Lung (tissue), 12 donors: Measurements from ENCODE around the gene FANK1. TPM values are rescaled to one million over a fixed set of nuclear protein-coding genes. Genes with fewer than 3 reads are reported as not detected.

Experiments
- ATAC-seq: fragments of 200-7000 bp; cut with Tn5 transposase; one replicate; pipeline ENCODE4 v1.9.1; 2020; ENCODE audit warnings: moderate number of reproducible peaks; ENCODE audit not compliant: insufficient read depth, low FRiP score
- DNase-seq, 3 donors: peaks; one replicate each; pipeline ENCODE4 v3.0.0-alpha.2; 2013 to 2017
- H3K27ac ChIP-seq, 2 donors: one replicate each; pipeline ENCODE4 v1.5.1; 2013; ENCODE audit warnings: mild to moderate bottlenecking in 2 of 2, moderate library complexity in 2 of 2, control low read depth in 1 of 2, inconsistent platforms in 1 of 2, low read depth in 1 of 2, low read length in 1 of 2
- H3K27me3 ChIP-seq, 3 donors: one replicate each; pipeline ENCODE4 v1.5.1; 2013; ENCODE audit warnings: low read length in 2 of 3; ENCODE audit not compliant: control insufficient read depth in 3 of 3, insufficient read depth in 3 of 3
- H3K36me3 ChIP-seq, 4 donors: one replicate each; pipeline ENCODE4 v1.5.1; 2013; ENCODE audit warnings: low read length in 4 of 4, mild to moderate bottlenecking in 1 of 4, moderate library complexity in 1 of 4; ENCODE audit not compliant: control insufficient read depth in 4 of 4, insufficient read depth in 4 of 4
- H3K4me1 ChIP-seq, 5 donors: one replicate each; pipeline ENCODE4 v1.5.1; 2013; ENCODE audit warnings: low read length in 5 of 5, mild to moderate bottlenecking in 2 of 5, moderate library complexity in 1 of 5; ENCODE audit not compliant: control insufficient read depth in 5 of 5, insufficient read depth in 5 of 5
- H3K4me3 ChIP-seq: one replicate; pipeline ENCODE4 v1.5.1; 2013; ENCODE audit warnings: mild to moderate bottlenecking, control low read depth, moderate library complexity
- H3K9ac ChIP-seq, 2 donors: one replicate each; pipeline ENCODE4 v1.5.1; 2013; ENCODE audit warnings: low read length in 2 of 2, control low read depth in 1 of 2; ENCODE audit not compliant: insufficient read depth in 1 of 2
- H3K9me3 ChIP-seq, 4 donors: one replicate each; pipeline ENCODE4 v1.5.1; 2013; ENCODE audit warnings: low read length in 3 of 4, mild to moderate bottlenecking in 1 of 4, moderate library complexity in 1 of 4; ENCODE audit not compliant: control insufficient read depth in 4 of 4, insufficient read depth in 3 of 4
- WGBS, 2 donors: extraction: QIAGEN DNeasy Blood & Tissue Kit; methylation state at CpG; one replicate each; pipeline ENCODE4 v1.1.7; 2013; 5-methylcytosine and 5-hydroxymethylcytosine counted together
- polyA plus RNA-seq, 2 donors: library from polyadenylated mRNA; stranded (reverse); fragments of 200-250 nt; gene quantifications; one replicate each; pipeline ENCODE4 v1.2.1, GENCODE V29; 2013
- total RNA-seq, 2 donors: library from RNA; depleted of rRNA in 1 of 2; stranded (reverse); fragments of >200 nt in 1 of 2; gene quantifications; one replicate each; pipeline ENCODE4 v1.2.1, GENCODE V29; 2014 to 2021
- TF ChIP-seq, protein P1 (sequence below): IDR thresholded peaks from 2 replicates; pipeline ENCODE4 v1.5.1; 2012; ENCODE audit warnings: mild to moderate bottlenecking; ENCODE audit errors: control extremely low read depth, extremely low read depth
- donor health status: control.
- donor health status: control.
- donor health status: Bipolar disorder and iron deficiency.
- donor health status: healthy.
- donor health status: DM: yes; HTN: yes; CAD: no.

Gene FANK1
- total and polyA plus RNA-seq, 4 donors: 8.7 to 18.4 (median 13.7) TPM

DNA sequence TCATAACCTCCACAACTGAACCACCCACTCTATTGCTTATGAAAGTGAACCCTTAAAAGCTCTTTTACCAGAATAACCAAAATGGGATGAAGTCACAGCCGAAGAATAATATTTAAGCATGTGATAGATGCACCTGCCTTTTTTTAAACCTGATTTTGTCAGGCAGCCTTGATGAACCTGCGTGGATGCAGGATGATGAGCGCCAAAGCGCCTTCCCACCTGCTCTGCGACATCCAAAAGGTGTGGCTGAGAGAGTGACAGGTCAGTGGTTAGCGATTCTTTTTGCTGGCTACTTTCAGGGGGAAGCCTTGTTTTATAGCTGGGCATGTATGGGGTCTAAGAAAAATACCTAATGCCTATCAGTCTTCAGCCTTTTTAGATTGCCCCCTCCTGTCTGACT lies 157.8 kb downstream of the FANK1 start:
- Histone ChIP-seq H3K4me3 (no peak overlapping the region), H3K27me3 (no peaks in the 10 kb centered on the region), H3K36me3 (no peaks in the 10 kb centered on the region), H3K9ac (no peak overlapping the region), H3K4me1 (peaks cover 0 to 5% (median 0%) of the 10 kb centered on the region in 5 donors), H3K27ac (no peak overlapping the region), H3K9me3 (peaks cover 0 to 2% (median 0%) of the 10 kb centered on the region in 4 donors)
- ATAC-seq: no peak
- WGBS, 2 donors: 93 to 95% methylated on average over 6 of the region's 6 CpGs
- DNase-seq: no peak
- TF ChIP-seq, protein P1, sequence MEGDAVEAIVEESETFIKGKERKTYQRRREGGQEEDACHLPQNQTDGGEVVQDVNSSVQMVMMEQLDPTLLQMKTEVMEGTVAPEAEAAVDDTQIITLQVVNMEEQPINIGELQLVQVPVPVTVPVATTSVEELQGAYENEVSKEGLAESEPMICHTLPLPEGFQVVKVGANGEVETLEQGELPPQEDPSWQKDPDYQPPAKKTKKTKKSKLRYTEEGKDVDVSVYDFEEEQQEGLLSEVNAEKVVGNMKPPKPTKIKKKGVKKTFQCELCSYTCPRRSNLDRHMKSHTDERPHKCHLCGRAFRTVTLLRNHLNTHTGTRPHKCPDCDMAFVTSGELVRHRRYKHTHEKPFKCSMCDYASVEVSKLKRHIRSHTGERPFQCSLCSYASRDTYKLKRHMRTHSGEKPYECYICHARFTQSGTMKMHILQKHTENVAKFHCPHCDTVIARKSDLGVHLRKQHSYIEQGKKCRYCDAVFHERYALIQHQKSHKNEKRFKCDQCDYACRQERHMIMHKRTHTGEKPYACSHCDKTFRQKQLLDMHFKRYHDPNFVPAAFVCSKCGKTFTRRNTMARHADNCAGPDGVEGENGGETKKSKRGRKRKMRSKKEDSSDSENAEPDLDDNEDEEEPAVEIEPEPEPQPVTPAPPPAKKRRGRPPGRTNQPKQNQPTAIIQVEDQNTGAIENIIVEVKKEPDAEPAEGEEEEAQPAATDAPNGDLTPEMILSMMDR: no peak

DNA sequence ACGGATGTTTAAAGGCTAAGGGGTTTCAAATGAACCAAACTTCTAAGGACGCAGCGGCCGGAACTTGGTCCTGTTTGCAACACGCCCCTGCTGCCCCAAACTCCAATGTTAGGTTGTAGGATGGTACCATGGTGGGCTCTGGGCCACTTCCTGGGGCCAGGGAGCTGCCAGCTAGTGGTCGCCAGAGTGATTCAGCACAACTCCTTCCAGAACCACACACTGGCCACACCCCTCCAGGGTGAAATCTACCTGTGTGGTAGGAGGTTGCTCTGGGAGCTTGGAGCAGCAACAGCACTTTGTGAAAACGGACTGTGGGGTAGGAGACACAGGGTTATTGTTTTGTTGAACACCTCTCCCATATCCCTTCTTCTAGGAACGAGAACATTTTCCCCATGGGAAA lies 161.1 kb downstream of the FANK1 start:
- ATAC-seq (no peak), DNase-seq (no peak)
- H3K4me1 ChIP-seq: peaks cover 0 to 6% (median 0%) of the 10 kb centered on the region in 5 donors
- TF ChIP-seq, protein P1: no peak
- H3K9ac ChIP-seq: no peak overlapping the region
- no peaks in the 10 kb centered on the region for H3K36me3 ChIP-seq
- H3K27ac ChIP-seq: no peak overlapping the region
- WGBS, 2 donors: 90 to 91% methylated on average over 8 of the region's 8 CpGs
- no peaks in the 10 kb centered on the region for H3K27me3 ChIP-seq
- no peak overlapping the region for H3K4me3 ChIP-seq
- H3K9me3 ChIP-seq: peaks cover 0 to 6% (median 0%) of the 10 kb centered on the region in 4 donors

DNA sequence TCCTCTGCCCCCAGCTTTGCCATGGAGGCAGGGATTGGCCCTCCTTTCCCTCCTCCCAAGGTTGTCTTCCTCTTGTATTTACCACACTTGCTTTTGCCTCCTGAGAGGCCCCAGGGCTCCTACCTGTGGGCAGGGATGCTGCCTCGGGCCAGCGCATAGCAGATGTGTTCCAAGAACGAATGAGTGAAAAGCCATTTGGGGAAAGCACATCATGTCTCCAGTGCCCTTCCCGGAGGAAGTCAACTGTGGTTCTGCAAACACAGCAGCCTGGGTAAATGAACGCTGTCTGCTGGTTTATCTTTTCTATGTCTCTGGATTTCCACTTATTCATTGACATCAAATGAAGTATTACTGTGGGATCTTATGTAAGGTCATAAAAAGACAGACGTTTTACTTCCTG lies 161.7 kb downstream of the FANK1 start:
- no peak for ATAC-seq
- WGBS, 2 donors: 51 to 53% methylated on average over 6 of the region's 6 CpGs
- TF ChIP-seq, protein P1: no peak
- DNase-seq: no peak
- no peaks in the 10 kb centered on the region for H3K27me3 ChIP-seq
- no peak overlapping the region for H3K9ac ChIP-seq
- H3K36me3 ChIP-seq: no peaks in the 10 kb centered on the region
- no peak overlapping the region for H3K27ac ChIP-seq
- H3K4me1 ChIP-seq: peaks cover 0 to 12% (median 0%) of the 10 kb centered on the region in 5 donors
- H3K4me3 ChIP-seq: no peak overlapping the region
- peaks cover 0 to 6% (median 0%) of the 10 kb centered on the region in 4 donors for H3K9me3 ChIP-seq

DNA sequence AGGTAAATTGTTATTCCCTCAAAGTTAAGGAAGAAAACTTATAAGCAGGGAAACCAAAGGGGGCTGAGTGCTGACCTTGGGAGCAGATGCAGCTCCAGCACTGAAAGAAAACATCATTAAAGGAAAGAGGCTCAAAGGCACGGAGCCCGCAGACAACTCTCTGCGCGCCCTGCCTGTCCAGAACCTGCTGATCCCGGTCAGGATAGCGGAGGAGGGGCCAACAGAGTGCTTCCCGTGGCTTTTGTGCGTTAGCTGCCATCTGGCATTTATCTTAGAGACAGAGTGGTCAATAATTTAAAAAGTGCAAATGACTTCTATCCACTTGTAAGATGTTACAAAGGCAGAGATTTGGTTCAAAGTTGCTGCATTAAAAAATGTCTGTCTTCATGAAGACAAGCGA lies 162.1 kb downstream of the FANK1 start:
- ATAC-seq (no peak), DNase-seq (no peak)
- no peak overlapping the region for H3K4me3 ChIP-seq
- H3K9me3 ChIP-seq: peaks cover 0 to 6% (median 0%) of the 10 kb centered on the region in 4 donors
- H3K27me3 ChIP-seq: no peaks in the 10 kb centered on the region
- WGBS, 2 donors: 44 to 52% methylated on average over 9 of the region's 9 CpGs
- peaks cover 0 to 16% (median 0%) of the 10 kb centered on the region in 5 donors for H3K4me1 ChIP-seq
- H3K36me3 ChIP-seq: no peaks in the 10 kb centered on the region
- H3K9ac ChIP-seq: no peak overlapping the region
- no peak overlapping the region for H3K27ac ChIP-seq
- TF ChIP-seq, protein P1: no peak
